ENCODE measurements around the gene ROR1. TPM values are rescaled to one million over a fixed set of nuclear protein-coding genes. Genes with fewer than 3 reads are reported as not detected.
A peak's percentile ranks its signal among the peaks of the same experiment; 100 is the strongest.

Gene ROR1
- total and polyA plus RNA-seq, 4 donors, result 4.0 to 30.9 (median 11.4) TPM

DNA sequence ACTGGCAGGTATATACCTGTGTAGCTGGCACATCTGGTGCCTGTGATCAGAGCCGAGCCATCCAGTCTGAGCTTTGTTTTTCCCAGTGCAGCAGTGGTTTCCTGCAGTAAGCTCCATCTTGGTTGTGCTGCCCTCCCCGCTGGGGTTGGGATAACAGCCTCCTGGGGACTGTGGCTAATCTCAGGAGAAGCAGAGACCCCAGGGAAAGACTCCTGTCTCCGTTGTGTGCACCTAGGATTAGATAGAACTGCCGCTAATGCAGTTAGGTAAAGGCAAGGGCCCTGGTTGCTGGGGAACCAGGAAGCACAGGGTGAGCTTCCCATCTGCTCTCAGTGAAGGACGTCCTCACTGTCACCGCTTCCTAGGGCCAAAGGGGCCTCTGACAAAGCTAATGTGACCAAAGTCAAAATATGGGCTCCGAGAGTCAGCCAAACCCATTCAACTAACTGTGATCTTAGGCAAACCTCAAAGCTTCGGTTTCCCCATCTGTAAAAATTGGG lies 20.0 kb downstream of the ROR1 start:
- no peak for DNase-seq
- no peak for ATAC-seq (ENCODE audit: low FRiP score)
- Histone ChIP-seq H3K4me3 (ENCODE audit: low read length in 2 of 2) (no peak overlapping the region), H3K36me3 (ENCODE audit: control insufficient read depth in 1 of 2, insufficient read depth in 2 of 2, low read length in 1 of 2) (no peaks in the 10 kb centered on the region), H3K27ac (ENCODE audit: low read depth in 1 of 2, low read length in 2 of 2) (no peak overlapping the region), H3K27me3 (ENCODE audit: control insufficient read depth in 1 of 2, insufficient read depth in 2 of 2, low read length in 1 of 2) (no peaks in the 10 kb centered on the region), H3K4me1 (ENCODE audit: control insufficient read depth in 1 of 2, insufficient read depth in 2 of 2, low read length in 2 of 2) (peaks cover 0 to 7% of the 10 kb centered on the region in 2 donors), H3K9me3 (ENCODE audit: control insufficient read depth, low read length) (no peaks in the 10 kb centered on the region)
- 81 to 85% methylated on average over 8 of the region's 8 CpGs for WGBS, 2 donors
- intact Hi-C loops (cut with DNase I), result no loop called here

DNA sequence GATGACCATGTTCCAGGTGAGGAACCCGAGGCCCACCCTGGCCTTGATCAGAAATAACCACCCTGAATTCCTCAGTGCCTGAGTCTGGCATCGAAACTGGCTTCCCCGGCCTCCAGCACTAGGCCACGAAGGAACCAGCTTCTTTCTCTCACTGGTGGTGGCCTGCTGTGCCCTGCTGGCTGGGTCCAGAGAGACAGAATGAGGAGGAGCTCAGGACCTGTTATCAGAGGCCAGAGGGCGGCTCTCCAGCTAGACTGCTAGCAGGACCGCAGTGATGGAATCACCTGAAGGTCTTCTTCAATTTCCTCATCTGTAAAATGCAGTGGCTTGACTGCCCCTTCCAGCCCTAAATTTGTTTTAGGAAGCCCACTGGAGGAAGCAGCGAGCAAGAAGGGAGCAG lies 20.5 kb downstream of the ROR1 start:
- no peaks in the 10 kb centered on the region for H3K27me3 ChIP-seq (ENCODE audit: control insufficient read depth in 1 of 2, insufficient read depth in 2 of 2, low read length in 1 of 2)
- H3K36me3 ChIP-seq (ENCODE audit: control insufficient read depth in 1 of 2, insufficient read depth in 2 of 2, low read length in 1 of 2), result no peaks in the 10 kb centered on the region
- DNase-seq, result no peak
- H3K4me3 ChIP-seq (ENCODE audit: low read length in 2 of 2), result no peak overlapping the region
- no peaks in the 10 kb centered on the region for H3K9me3 ChIP-seq (ENCODE audit: control insufficient read depth, low read length)
- peak overlapping the region in 1 of 2 donors; percentile 25 for H3K27ac ChIP-seq (ENCODE audit: low read depth in 1 of 2, low read length in 2 of 2)
- WGBS, 2 donors, result 56 to 63% methylated on average over 7 of the region's 7 CpGs
- intact Hi-C loops (cut with DNase I), result no loop called here
- ATAC-seq (ENCODE audit: low FRiP score), result no peak
- H3K4me1 ChIP-seq (ENCODE audit: control insufficient read depth in 1 of 2, insufficient read depth in 2 of 2, low read length in 2 of 2), result peaks cover 0 to 7% of the 10 kb centered on the region in 2 donors

GRCh38 chr1:63794939-63795378 lies 21.1 kb downstream of the ROR1 start:
- ATAC-seq (ENCODE audit: low FRiP score) (no peak), DNase-seq (no peak)
- Histone ChIP-seq H3K27me3 (ENCODE audit: control insufficient read depth in 1 of 2, insufficient read depth in 2 of 2, low read length in 1 of 2) (no peaks in the 10 kb centered on the region), H3K27ac (ENCODE audit: low read depth in 1 of 2, low read length in 2 of 2) (peak overlapping the region; percentile 12 to 46), H3K4me3 (ENCODE audit: low read length in 2 of 2) (peak overlapping the region in 1 of 2 donors; percentile 0), H3K36me3 (ENCODE audit: control insufficient read depth in 1 of 2, insufficient read depth in 2 of 2, low read length in 1 of 2) (no peaks in the 10 kb centered on the region), H3K9me3 (ENCODE audit: control insufficient read depth, low read length) (no peaks in the 10 kb centered on the region), H3K4me1 (ENCODE audit: control insufficient read depth in 1 of 2, insufficient read depth in 2 of 2, low read length in 2 of 2) (peaks cover 0 to 7% of the 10 kb centered on the region in 2 donors)
- intact Hi-C loops (cut with DNase I), result no loop called here
- 15 to 25% methylated on average over 7 of the region's 7 CpGs for WGBS, 2 donors

DNA sequence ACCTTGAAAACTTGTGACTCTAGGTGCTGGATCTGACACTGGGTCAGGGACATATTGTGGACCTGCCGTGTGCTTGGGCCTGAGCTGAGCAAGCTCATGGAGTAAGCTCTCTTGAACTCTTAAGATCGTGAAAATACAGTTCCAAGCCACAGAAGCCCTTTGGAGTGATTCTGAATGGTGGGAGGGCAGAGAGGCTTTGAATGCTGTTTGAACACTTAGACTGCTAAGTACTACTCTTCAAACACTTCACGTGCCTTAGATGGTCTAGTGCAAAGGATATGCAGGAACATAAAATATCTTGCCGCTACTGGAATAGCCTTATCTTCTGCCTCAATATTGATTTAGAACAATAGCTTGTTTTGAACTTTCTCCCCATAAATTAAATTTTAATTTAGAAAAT lies 21.6 kb downstream of the ROR1 start:
- no peak for ATAC-seq (ENCODE audit: low FRiP score)
- WGBS, 2 donors, result 13 to 20% methylated on average over 4 of the region's 4 CpGs
- H3K36me3 ChIP-seq (ENCODE audit: control insufficient read depth in 1 of 2, insufficient read depth in 2 of 2, low read length in 1 of 2), result no peaks in the 10 kb centered on the region
- H3K9me3 ChIP-seq (ENCODE audit: control insufficient read depth, low read length), result no peaks in the 10 kb centered on the region
- DNase-seq, result no peak
- intact Hi-C loops (cut with DNase I), result no loop called here
- H3K4me3 ChIP-seq (ENCODE audit: low read length in 2 of 2), result peak overlapping the region in 1 of 2 donors; percentile 0
- H3K27me3 ChIP-seq (ENCODE audit: control insufficient read depth in 1 of 2, insufficient read depth in 2 of 2, low read length in 1 of 2), result no peaks in the 10 kb centered on the region
- H3K27ac ChIP-seq (ENCODE audit: low read depth in 1 of 2, low read length in 2 of 2), result peak overlapping the region; percentile 29 to 46
- peaks cover 0 to 7% of the 10 kb centered on the region in 2 donors for H3K4me1 ChIP-seq (ENCODE audit: control insufficient read depth in 1 of 2, insufficient read depth in 2 of 2, low read length in 2 of 2)

DNA sequence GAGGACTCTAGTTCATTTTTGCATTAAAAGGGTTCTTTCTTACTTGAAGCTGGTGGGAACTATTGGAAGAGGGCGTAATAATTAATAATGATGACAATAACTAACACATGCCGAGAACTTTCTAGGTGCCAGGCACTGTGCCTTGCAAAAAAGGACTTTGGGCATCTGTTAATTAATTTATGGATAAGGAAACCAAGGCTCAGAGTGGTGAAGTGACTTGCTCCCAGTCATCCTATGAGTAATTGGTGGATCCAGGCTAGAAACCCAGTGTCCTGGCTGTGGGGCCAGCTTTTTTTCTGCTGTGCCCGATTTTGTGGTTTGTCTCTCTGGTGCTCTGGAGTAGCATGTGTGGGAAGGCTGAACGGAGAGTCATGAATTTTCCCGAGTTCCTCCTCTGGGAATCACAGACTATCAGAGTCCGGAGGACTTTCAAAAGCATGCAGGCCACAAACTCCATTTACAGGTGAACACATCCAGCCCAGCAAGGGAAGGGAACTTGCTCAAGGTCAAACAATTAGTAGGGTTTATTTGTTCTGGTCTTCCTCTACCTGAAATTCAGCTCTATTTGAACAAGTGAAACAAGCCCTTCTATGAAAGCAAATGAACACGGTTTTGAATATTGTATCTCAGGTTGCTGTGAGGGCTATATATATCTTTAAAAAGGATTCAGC lies 23.4 kb downstream of the ROR1 start:
- 33 to 39% methylated on average over 7 of the region's 7 CpGs for WGBS, 2 donors
- Histone ChIP-seq H3K36me3 (ENCODE audit: control insufficient read depth in 1 of 2, insufficient read depth in 2 of 2, low read length in 1 of 2) (no peaks in the 10 kb centered on the region), H3K4me3 (ENCODE audit: low read length in 2 of 2) (no peak overlapping the region), H3K9me3 (ENCODE audit: control insufficient read depth, low read length) (no peaks in the 10 kb centered on the region), H3K4me1 (ENCODE audit: control insufficient read depth in 1 of 2, insufficient read depth in 2 of 2, low read length in 2 of 2) (peaks cover 0 to 2% of the 10 kb centered on the region in 2 donors), H3K27ac (ENCODE audit: low read depth in 1 of 2, low read length in 2 of 2) (no peak overlapping the region), H3K27me3 (ENCODE audit: control insufficient read depth in 1 of 2, insufficient read depth in 2 of 2, low read length in 1 of 2) (no peaks in the 10 kb centered on the region)
- intact Hi-C loops (cut with DNase I), result no loop called here
- no peak for DNase-seq
- no peak for ATAC-seq (ENCODE audit: low FRiP score)

DNA sequence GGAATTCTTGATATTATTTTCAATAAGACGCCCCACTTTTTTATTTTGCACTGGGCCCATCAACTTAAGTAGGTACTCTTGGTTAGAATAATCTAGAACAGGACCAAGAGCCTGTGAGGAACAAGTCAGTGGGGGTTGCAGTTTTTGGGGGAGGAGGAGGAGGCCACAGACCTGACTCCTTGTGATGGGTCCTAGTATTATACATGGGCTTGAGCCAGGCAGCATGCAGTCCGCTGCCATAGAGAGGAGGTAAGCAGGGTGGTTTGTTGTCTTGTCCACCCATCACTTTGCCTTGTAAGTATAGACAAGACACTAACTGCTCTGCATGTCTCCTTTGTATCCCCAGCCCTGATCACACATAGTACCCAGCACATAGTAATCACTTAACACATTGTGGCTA lies 24.5 kb downstream of the ROR1 start:
- intact Hi-C loops (cut with DNase I), result no loop called here
- H3K9me3 ChIP-seq (ENCODE audit: control insufficient read depth, low read length), result no peaks in the 10 kb centered on the region

DNA sequence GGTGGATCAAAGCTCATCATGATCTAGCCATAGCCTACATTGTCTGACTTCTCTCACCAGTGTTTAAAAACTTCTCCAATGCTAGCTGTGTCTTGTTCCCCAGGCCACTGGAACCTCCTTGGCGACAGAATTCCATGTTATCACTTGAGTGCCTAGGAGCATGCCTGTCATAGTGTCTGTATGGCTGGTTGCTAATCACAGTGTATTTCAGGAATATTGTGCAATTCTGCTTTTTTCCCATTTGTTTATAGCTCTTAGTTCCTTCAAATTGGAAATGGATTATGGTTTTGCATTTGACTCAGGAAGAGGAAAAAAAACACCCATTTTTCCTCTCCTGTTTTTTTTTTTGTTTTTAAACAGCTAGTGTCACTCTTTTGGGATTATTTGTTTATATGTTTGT lies 25.5 kb downstream of the ROR1 start:
- Histone ChIP-seq H3K9me3 (ENCODE audit: control insufficient read depth, low read length) (no peaks in the 10 kb centered on the region), H3K4me3 (ENCODE audit: low read length in 2 of 2) (no peak overlapping the region), H3K27ac (ENCODE audit: low read depth in 1 of 2, low read length in 2 of 2) (no peak overlapping the region), H3K4me1 (ENCODE audit: control insufficient read depth in 1 of 2, insufficient read depth in 2 of 2, low read length in 2 of 2) (peaks cover 0 to 3% of the 10 kb centered on the region in 2 donors), H3K36me3 (ENCODE audit: control insufficient read depth in 1 of 2, insufficient read depth in 2 of 2, low read length in 1 of 2) (no peaks in the 10 kb centered on the region), H3K27me3 (ENCODE audit: control insufficient read depth in 1 of 2, insufficient read depth in 2 of 2, low read length in 1 of 2) (no peaks in the 10 kb centered on the region)
- no peak for DNase-seq
- intact Hi-C loops (cut with DNase I), result no loop called here
- 76 to 89% methylated on average over 1 of the region's 1 CpG for WGBS, 2 donors
- ATAC-seq (ENCODE audit: low FRiP score), result peak; percentile 55

More for the DNA sequence above, 24.5 kb downstream of the ROR1 start:
- Histone ChIP-seq H3K27ac (ENCODE audit: low read depth in 1 of 2, low read length in 2 of 2) (no peak overlapping the region), H3K4me1 (ENCODE audit: control insufficient read depth in 1 of 2, insufficient read depth in 2 of 2, low read length in 2 of 2) (no peaks in the 10 kb centered on the region), H3K4me3 (ENCODE audit: low read length in 2 of 2) (no peak overlapping the region), H3K27me3 (ENCODE audit: control insufficient read depth in 1 of 2, insufficient read depth in 2 of 2, low read length in 1 of 2) (no peaks in the 10 kb centered on the region), H3K36me3 (ENCODE audit: control insufficient read depth in 1 of 2, insufficient read depth in 2 of 2, low read length in 1 of 2) (no peaks in the 10 kb centered on the region)
- 76 to 96% methylated on average over 2 of the region's 2 CpGs for WGBS, 2 donors
- no peak for DNase-seq
- no peak for ATAC-seq (ENCODE audit: low FRiP score)

DNA sequence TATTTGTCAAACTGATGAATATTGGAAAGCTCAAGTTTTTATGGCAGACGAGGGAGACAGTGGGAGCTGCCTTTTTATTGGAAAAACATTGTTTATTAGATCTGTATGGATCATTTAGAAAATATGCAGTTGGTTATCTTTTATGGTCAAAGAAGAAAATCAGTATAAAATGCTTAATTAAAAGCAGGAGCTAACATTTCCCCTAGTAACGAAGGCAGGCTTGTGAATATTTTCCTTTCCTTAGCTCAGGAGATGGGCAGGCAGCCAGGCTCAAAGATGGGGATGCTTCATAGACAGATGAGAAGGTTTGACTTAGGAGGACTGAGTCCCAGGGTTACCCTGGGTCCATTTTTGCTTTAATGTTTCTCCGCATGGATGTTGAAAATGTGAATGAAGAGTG lies 26.0 kb downstream of the ROR1 start:
- DNase-seq (no peak), ATAC-seq (ENCODE audit: low FRiP score) (no peak)
- Histone ChIP-seq H3K4me1 (ENCODE audit: control insufficient read depth in 1 of 2, insufficient read depth in 2 of 2, low read length in 2 of 2) (peaks cover 0 to 3% of the 10 kb centered on the region in 2 donors), H3K4me3 (ENCODE audit: low read length in 2 of 2) (no peak overlapping the region), H3K9me3 (ENCODE audit: control insufficient read depth, low read length) (no peaks in the 10 kb centered on the region), H3K27me3 (ENCODE audit: control insufficient read depth in 1 of 2, insufficient read depth in 2 of 2, low read length in 1 of 2) (no peaks in the 10 kb centered on the region), H3K36me3 (ENCODE audit: control insufficient read depth in 1 of 2, insufficient read depth in 2 of 2, low read length in 1 of 2) (no peaks in the 10 kb centered on the region), H3K27ac (ENCODE audit: low read depth in 1 of 2, low read length in 2 of 2) (no peak overlapping the region)
- WGBS, 2 donors, result 38 to 42% methylated on average over 3 of the region's 3 CpGs
- intact Hi-C loops (cut with DNase I), result loop anchor here in 1 of 2 donors (5.0 kb wide), 1 partner anchor 82 kb away; no protein-coding TSS in a partner anchor

DNA sequence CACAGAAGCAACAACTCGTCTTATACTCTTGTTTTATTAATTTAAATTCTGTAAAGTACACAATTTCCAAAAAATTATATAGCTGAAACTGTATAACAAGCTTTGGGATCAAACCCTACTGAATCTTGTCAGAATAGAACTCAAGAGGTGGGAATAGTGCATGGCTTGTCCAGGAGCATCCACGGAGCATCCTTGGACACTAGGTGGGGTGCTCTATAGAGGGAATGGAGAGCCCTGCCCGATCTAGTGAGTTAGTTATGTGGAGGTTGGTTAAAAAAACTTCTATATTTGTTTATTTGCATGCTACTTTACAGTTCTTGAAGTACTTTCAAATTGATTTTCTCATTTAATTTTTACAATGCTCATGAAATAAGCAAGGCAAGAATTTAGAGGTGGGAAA lies 28.3 kb downstream of the ROR1 start:
- DNase-seq, result no peak
- no peak for ATAC-seq (ENCODE audit: low FRiP score)
- Histone ChIP-seq H3K4me1 (ENCODE audit: control insufficient read depth in 1 of 2, insufficient read depth in 2 of 2, low read length in 2 of 2) (peaks cover 0 to 6% of the 10 kb centered on the region in 2 donors), H3K27ac (ENCODE audit: low read depth in 1 of 2, low read length in 2 of 2) (no peak overlapping the region), H3K4me3 (ENCODE audit: low read length in 2 of 2) (no peak overlapping the region), H3K27me3 (ENCODE audit: control insufficient read depth in 1 of 2, insufficient read depth in 2 of 2, low read length in 1 of 2) (no peaks in the 10 kb centered on the region), H3K36me3 (ENCODE audit: control insufficient read depth in 1 of 2, insufficient read depth in 2 of 2, low read length in 1 of 2) (no peaks in the 10 kb centered on the region), H3K9me3 (ENCODE audit: control insufficient read depth, low read length) (no peaks in the 10 kb centered on the region)
- intact Hi-C loops (cut with DNase I), result loop anchor here in 1 of 2 donors (5.0 kb wide), 1 partner anchor 80 kb away; no protein-coding TSS in a partner anchor
- WGBS, 2 donors, result 71 to 74% methylated on average over 3 of the region's 3 CpGs
